ENCODE data around the gene DMBX1. TPM values are rescaled to one million over a fixed set of nuclear protein-coding genes. Genes with fewer than 3 reads are reported as not detected.

DMBX1 gene
- total RNA-seq: not detected in 2 replicates

DNA sequence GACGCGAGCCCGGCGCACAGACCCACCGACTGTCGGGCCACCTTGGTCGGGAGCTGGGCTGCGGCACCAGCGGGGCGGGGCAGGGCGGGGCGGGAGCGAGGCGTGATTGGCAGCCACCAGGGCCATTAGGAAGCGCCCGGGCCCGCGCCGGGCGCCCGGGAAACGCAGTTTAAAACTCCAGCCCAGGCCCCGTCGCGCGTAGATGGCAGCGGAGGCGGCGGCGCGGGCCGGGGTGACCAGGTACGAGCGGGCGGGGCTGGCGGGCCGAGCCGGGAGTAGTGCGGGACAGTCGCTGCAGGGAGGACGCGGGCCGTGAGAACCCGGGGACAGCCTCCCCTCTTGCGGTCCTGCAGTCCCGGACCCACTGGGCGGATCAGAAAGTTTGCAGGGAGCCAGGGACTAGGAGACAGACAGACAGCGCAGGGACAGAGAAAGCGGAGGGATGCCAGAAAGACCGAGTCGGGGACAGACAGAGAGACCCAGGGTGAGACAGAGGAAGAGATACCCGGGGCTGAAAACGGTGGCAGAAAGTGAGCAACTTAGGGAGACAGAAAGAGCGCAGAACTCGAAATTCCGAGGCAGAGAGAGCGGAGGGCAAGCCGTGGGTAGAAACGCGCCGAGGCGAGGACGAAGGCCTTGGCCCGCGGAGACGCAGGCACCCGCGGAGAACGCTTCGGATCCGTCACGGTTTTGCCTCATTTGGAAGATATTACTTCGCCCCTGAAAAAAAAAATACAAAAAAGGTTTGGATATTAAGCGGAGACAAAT is at the start of gene DMBX1:
TSS of gene DMBX1 (plus strand) at position 199 of the 768 bp plus-strand sequence. CDS start 17,175 bp downstream, outside the sequence.
- no peak for DNase-seq (ENCODE audit: low read depth in 2 of 2)

DNA sequence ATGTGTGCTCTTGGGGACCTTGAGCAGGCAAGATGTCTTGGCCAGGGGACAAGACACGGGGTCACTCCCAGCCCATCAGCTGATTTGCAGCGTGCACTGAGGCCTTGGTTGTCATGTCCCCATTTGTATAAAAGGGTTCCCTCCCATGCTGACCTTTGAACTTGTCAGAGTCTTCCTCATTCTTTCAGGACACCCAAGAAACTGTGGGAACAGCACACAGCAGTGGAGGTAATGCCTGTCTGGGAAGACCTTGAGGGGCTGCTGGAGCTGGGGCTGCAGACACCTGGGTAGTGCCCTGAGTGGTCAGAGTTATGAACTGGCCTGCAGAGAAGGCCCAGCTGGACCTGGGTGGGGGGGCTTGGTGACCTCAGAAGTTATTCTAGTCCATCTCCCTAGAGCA is 49.2 kb upstream of the DMBX1 start:
- no peak for DNase-seq (ENCODE audit: low read depth in 2 of 2)

DNA sequence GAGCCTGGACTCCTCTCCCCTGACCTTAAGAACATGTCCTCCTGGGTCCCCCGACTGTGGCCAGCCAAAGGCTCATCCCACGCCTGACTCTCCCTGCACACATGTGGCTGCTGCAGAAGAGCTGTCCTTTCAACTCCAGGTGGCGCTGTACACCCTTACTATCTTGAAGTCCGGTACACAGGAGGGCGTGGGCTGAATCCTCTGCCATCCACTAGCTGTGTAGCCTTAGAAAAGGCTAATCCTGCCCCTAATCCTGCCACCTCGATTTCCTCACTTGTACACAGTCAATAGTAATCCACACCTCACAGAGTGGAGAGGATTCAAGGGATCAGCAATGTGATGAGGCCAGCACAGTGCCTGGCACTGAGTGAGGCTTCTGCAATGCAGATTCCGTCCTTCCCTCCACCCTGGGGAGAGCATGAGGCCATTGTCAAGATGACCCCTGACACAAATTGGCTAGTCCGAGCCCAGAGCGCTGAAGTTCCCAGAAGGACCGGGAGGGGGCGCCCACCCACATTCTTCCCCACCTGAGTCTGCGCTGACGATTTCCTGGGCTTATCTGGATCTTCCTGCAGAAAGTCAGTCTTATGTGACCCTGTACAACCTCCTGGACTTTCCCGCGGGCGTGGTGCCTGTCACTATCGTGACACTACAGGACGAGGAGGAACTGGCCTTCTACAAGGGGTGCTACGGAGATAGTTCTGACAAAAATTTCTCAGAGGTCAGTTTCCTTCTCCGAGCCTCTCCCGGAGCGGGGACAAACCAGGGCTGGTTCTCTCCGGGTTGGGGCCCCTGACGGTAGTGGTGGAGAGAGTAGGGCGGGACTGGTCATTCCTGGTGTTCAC is 47.1 kb upstream of the DMBX1 start:
- DNase-seq (ENCODE audit: low read depth in 2 of 2): peak; percentile 33 to 75

DNA sequence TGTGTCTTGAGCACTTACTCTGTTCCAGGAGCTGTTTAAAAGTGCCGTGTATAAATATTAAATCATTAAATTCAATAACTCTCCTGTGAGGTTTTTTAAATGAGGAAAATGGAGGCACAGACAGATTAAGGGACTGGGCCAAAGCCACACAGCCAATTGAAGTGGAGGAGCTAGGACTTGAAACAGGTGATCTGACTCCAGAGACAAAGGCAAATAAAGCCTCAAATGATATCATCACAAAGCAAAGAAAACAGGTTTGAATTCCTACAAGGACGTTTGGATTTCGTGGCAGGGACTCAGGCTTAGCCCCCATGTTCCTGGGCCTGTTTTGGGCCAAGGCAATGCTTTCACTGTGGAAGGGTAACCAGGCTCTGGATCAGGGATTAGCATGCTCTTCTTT is 45.2 kb upstream of the DMBX1 start:
- DNase-seq (ENCODE audit: low read depth in 2 of 2): no peak

DNA sequence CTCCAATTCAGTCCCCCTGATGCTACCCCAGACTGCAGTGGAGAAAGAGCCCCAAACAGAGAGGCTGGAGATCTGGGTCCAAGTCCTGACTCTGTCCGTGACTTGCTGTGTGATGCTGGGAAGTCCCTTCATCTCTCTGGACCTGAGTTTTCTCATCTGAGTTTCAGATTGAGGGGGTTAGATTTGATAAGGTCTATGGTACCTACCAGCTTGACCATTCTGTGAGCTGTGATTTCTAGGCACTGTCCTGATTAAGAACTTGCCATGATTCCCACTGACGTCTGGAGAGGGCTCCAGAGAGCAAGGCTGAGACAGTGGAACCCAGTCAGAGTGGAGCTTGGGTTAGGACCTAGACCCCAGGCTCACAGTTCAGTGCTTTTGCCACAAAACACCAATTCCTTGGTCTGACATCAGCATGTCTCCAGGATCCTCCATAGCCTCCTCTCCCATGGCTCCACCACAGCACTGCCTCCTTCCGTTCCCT is 43.8 kb upstream of the DMBX1 start:
- no peak for DNase-seq (ENCODE audit: low read depth in 2 of 2)

- DNase-seq (ENCODE audit: low read depth in 2 of 2): peak; percentile 28 to 71
These were observed 42.8 kb upstream of the DMBX1 start for GRCh38 chr1:46446646-46447498.

DNA sequence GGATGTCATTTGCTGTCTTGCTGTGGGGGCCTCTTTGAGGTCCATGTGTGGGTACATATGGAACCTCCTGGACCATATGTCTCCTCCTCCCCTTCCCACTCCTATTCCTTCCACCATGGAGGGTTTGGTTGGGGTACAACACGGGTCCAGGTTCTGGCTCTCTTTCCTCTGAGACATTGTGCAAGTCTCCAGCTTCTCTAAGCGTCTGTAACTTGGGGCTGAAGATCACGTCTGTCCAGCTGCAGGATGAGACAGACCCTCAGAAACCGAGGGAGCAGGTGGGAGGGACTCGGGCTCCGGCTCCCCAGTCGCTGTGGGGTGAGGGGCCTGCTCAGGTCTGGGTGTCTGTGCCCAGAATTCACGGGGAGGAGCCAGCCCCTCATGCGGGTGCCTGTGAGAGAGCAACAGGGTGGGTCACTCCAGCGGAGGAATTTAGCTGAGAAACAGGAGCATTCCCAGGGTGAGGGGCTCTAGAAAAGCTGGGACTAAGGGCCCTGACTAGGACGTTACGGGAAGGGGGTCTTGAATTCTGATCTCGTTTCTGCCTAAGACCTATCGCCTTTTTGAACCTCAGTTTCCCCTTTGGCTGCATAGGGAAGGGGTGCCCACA is 42.0 kb upstream of the DMBX1 start:
- no peak for DNase-seq (ENCODE audit: low read depth in 2 of 2)

- no peak for DNase-seq (ENCODE audit: low read depth in 2 of 2)
These were observed 41.3 kb upstream of the DMBX1 start for GRCh38 chr1:46448109-46448911.

DNA sequence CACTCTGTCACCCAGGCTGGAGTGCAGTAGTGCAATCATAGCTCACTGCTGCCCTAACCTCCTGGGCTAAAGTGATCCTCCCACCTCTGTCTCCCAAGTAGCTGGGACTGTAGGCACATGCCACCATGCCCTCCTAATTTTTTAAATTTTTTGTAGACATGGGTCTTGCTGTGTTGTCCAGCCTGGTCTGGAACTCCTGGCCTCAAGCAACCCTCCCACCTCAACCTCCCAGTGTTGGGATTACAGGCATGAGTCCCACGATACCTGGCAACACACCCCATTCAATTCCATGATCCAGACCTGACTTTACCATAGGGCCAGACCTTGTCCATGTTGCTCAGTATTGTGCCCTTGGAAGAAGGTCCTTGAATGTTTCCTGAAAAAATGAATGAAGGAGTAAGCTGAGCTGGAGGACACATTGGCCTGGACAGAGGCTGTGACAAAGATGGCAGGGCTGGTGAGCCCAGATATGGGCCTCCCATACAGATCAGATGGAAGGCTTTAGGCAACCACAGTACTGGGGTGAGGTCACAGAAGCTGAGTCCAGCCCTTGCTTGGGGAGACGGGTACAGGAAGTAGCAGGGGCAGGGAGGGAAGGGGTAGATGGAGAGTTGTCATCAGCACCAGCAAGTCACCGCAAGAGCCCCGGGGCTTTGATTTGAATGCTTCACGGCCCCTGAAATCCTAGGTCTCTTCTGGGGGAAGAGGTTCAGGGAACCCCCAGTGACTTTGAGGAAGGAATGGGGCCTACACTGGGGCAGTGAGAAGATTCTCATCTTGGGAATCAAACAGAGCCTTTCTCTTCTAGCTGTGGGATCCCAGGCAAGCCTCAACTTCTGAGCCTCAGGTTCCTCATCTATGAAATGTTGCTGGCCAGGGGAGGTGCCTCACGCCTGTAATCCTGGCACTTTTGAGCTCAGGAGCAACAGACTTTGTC is 40.1 kb upstream of the DMBX1 start:
- no peak for DNase-seq (ENCODE audit: low read depth in 2 of 2)

- no peak for DNase-seq (ENCODE audit: low read depth in 2 of 2)
These were observed 39.5 kb upstream of the DMBX1 start for GRCh38 chr1:46450160-46450517.

- DNase-seq (ENCODE audit: low read depth in 2 of 2): no peak
These were observed 37.4 kb upstream of the DMBX1 start for GRCh38 chr1:46451948-46452930.

GRCh38 chr1:46452931-46453325 is 36.7 kb upstream of the DMBX1 start:
- no peak for DNase-seq (ENCODE audit: low read depth in 2 of 2)

DNA sequence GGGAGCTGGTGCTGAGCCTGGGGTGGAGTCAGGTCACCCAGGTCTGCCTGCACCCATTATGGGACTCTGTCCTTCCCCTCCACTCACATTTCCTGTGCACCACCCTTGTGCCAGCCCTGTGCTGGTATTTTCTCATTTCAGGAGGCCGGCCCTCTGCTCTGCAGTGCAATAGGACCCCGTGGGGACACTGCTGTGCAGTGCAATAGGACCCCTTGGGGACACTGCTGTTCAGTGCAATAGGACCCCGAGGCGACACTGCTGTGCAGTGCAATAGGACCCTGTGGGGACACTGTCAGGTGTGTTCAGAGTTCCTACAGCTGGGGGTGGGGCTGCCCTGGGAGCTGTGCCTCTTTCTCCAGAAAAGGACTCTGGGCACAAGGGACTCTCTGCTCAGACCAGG is 36.2 kb upstream of the DMBX1 start:
- no peak for DNase-seq (ENCODE audit: low read depth in 2 of 2)

- DNase-seq (ENCODE audit: low read depth in 2 of 2): no peak
These were observed 33.7 kb upstream of the DMBX1 start for GRCh38 chr1:46455951-46456350.

DNA sequence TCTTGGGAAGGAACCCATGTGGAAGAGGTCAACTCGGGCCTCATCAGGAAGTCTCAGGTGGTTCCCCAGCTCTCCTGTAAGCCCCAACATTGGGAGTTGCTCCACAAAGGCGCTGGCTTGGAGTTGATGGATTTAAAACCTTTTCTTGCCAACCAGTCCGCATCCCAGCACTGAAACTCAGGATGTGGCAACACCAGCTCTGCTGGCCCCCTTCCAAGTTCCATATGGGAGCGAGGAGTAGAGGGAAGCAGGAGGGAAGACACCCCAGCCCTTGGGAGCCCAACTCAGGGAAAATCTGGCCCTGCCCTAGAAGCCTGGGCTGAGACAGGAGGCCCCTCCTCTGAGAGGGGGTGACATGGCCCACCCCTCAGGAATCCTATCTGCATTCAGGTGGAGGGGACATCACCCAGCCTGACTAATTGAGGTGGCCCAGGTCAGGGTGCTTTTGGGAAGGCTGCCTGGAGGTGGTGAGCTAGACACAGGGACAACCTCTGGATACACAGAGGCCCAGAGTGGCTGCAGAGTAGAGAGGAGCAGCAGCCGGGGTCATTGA is 33.1 kb upstream of the DMBX1 start:
- DNase-seq (ENCODE audit: low read depth in 2 of 2): no peak

DNA sequence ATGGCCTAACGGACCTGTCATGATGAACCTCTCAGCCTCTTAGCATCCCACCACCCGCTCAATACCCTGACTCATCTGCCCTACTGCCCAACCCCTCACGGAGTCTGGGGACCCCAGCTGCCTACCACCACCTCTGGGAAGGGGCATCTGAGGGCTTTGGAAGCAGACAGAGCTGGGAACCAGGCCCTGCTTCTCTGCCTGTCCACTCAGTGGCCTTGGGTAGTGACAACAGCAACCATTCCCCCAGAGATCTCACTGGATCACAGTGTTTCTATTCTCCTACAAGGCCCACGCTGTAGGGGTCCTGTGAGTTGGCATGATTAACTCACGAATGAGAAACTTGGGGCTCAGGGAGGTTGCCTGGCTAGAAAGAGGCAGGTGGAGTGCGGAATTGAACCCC is 32.5 kb upstream of the DMBX1 start:
- no peak for DNase-seq (ENCODE audit: low read depth in 2 of 2)

DNA sequence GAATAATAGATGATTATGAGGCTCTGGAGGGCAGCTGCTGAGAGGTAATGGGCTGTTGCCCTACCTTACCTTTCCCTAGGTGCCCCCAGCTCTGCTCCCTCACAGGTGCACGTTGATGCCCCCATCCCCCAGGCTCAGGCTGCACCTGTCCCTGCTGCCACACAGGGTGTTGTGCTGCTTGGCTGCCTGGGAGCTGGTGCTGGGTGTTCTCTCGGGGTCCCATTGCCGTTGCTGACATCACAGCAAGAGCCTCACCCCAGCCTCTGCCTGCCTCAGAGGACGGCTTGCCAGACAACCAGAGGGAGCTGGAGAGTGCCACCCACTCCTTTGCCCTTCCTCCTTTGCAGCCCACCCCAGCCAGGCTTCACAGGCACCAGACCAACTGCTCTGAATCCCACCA is 31.4 kb upstream of the DMBX1 start:
- DNase-seq (ENCODE audit: low read depth in 2 of 2): no peak

GRCh38 chr1:46458846-46459245 is 30.8 kb upstream of the DMBX1 start:
- DNase-seq (ENCODE audit: low read depth in 2 of 2): no peak
